Aortic smooth muscle cell (primary cell): Measurements from ENCODE around the gene TLR7. TPM values are rescaled to one million over a fixed set of nuclear protein-coding genes. Genes with fewer than 3 reads are reported as not detected.

Source experiments
- total RNA-seq: library from RNA; depleted of rRNA; stranded (reverse); fragments of >200 nt; gene quantifications from 2 replicates; pipeline ENCODE4 v1.2.3, GENCODE V29; 2014

Gene TLR7
- total RNA-seq, result not detected in 2 replicates

GRCh38 chrX:12866451-12867377 is at the start of gene TLR7:
TLR7 (plus strand) TSS chrX:12867072; CDS start chrX:12867579, 507 bp downstream.

DNA sequence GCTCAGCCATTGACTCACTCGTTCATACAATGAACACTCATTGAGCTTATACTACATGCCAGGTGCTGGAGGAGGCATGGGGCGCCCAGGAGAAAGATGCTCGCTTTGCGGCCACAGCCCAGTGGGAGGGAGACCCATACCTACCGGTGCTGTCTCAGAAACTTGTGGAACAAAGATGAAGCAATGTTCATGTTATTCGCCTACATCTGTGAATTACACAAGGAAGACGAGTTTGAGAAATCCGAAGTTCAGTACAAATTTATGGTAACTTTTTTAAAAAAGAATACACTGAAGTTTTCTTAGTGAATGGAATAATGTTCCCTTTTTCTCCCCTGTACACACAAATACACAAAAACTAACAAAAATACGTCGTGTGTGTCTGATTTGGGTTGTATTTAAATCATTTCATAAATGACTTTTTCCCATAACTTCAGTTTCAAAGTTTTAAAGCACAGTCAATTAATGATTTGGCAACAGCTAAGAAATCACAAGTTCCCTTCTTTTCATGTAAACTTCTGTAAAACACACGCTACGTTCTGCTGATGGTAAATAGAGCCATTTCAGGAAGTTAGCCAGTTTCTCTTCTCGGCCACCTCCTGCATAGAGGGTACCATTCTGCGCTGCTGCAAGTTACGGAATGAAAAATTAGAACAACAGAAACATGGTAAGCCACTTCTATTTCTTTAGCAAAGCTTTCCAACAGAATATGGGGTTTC is 39.3 kb downstream of the TLR7 start, which contains the start of gene TLR8:
TLR8 (plus strand) TSS at position 575 of the 716 bp plus-strand sequence; CDS start at position 662, 87 bp downstream.

Other genes starting within 250 kb of the TLR7 start
- gene PRPS2, start 75.7 kb upstream of the TLR7 start, total RNA-seq, result 17.5 and 23.6 TPM in 2 replicates
- not detected in 2 replicates for gene TLR8, start 39.5 kb downstream of the TLR7 start, total RNA-seq
- 7,855 and 13,296 TPM in 2 replicates for gene TMSB4X, start 108.0 kb downstream of the TLR7 start, total RNA-seq
- gene FAM9C, start 177.5 kb downstream of the TLR7 start, total RNA-seq, result not detected in 2 replicates